VCaP (cell line): Measurements from ENCODE around the gene NAA10.

ENCODE experiments used
- H3K27ac ChIP-seq: fragments of 450-650 bp; 2 replicates; pipeline ENCODE4 v1.5.1; 2017
- CTCF ChIP-seq: fragments of 450-650 bp; conservative IDR thresholded peaks from 2 replicates; pipeline ENCODE4 v1.5.1; 2017; ENCODE audit warnings: mild to moderate bottlenecking, moderate library complexity

NAA10 gene

DNA sequence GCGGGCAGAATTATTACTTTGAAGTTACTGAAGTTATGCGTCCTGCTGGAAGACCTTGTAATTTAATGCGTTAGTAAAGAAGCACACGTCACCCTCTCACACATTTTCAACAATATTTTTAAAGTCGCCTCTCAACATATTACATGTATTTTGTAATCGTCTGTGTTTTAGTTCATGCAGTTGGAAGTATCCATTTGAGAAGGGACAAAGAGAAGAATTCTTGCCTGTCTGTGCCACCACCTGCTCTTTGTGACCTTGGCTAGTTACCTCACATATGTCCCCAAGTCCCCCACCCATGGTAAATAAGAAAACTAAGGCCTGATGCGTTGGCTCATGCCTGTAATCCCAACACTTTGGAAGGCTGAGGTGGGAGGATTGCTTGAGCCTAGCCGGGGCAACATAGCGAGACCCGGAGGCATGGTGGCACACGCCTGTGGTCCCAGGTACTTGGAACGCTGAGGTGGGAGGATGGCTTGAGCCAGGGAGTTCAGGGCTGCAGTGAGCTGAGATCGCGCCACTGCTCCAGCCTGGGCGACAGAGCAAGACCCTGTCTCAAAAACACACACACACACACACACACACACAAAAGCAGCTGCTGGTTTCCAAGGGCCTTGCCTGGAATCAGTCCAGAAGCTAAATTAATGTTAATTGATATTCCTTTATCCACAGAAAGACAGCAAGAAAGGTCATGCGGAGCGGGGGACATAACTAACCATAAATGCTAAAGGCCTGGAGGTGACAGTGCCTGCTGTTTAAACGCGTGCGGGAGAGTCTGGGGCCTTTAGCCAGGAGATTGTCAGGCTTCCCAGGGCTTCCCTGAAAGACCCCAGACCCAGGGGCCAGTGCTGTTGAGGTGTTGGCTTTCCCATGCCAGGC is 38.5 kb upstream of the NAA10 start:
- TF ChIP-seq CTCF = no peak
- peak overlapping the region; percentile 98 for H3K27ac ChIP-seq

DNA sequence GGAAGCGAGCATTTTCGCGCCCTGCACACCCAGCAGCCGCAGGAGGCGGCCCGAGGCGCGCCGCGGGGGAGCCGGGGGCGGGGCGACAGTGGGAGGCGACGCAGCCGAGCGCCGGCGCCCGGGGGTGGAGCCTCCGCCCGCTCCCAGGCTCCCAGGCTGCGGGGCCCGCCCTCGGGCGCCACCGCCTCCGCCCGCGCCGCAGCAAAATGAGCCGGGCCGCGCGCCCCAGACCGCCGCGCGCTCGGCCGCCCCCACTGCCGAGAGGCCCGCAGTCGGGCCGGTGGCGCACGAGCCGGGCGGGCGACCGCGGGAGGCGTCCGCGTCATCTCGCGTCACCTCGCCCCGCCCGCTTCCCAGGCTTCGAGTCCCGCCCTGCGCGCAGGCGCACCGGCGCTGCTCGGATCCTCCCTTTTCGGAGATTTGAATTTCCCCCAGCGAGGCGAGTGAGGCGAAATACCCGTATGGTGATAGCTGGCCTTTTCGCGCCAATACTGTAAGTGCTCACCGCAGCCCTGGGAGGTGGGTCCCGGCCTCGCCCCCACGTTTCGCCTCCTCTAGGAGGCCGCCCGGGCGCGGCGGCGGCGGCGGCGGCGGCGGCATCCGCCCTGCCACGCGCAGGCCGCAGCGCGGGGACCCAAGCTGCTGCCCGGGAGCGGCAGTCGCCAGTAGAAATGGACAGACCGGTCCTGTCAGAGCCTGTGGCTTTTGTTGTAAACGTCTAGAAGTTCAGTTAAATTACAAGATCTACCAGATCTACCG is 37.7 kb upstream of the NAA10 start, which contains the start of gene TMEM187:
Gene TMEM187 (plus strand): TSS at position 387 of the 759 bp plus-strand sequence. CDS start 9,309 bp downstream, outside the sequence.
- no peak for TF ChIP-seq CTCF
- H3K27ac ChIP-seq = peak within 1 kb of the TSS; percentile 98

- H3K27ac ChIP-seq = peak within 1 kb of the TSS; percentile 98
- no peak for TF ChIP-seq CTCF
Observed at GRCh38 chrX:153971450-153972367, 36.9 kb upstream of the NAA10 start, which contains the start of gene HCFC1. Gene HCFC1, minus strand, starts transcription at chrX:153971818. Its CDS starts 978 bp downstream, at chrX:153970840.

DNA sequence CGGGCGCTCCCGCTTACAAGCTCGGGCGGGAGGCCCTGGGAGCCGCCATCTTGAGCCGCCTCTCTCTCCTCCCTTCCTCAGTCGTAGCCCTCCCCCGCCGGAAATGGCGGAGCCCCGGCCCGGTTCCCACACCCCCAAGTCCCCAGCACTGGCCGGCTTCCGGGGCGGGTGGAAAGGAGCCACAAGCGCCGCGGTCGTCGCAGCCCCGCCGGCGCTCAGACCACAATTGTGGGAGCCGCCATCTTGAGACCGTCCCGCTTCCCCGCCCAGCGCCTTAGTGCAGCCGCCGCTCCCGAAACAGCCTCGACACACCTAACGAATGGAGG is 36.2 kb upstream of the NAA10 start:
- no peak for TF ChIP-seq CTCF
- peak overlapping the region; percentile 98 for H3K27ac ChIP-seq

GRCh38 chrX:153970357-153971123 is 35.7 kb upstream of the NAA10 start:
- TF ChIP-seq CTCF = no peak
- peak overlapping the region; percentile 98 for H3K27ac ChIP-seq

- peak overlapping the region; percentile 98 for H3K27ac ChIP-seq
- TF ChIP-seq CTCF = no peak
Observed at GRCh38 chrX:153969904-153970356, 35.1 kb upstream of the NAA10 start.
